Stomach (tissue), 4 donors: Measurements from ENCODE around the gene PRMT7.

Source experiments
- CTCF ChIP-seq, 7 experiments: fragments of 450-650 bp in 4 of 7; fragments of 200-600 bp in 3 of 7; sonication (generic) in 3 of 7; IDR thresholded peaks; one replicate each; pipeline ENCODE4 v1.5.1; 2016 to 2019; ENCODE audit warnings: antibody characterized with exemption in 7 of 7, control low read depth in 2 of 7, mild to moderate bottlenecking in 1 of 7
- POLR2A ChIP-seq, 4 donors: fragments of 450-650 bp; IDR thresholded peaks; one replicate each; pipeline ENCODE4 v1.6.1; 2016; ENCODE audit warnings: antibody characterized with exemption in 4 of 4, control low read depth in 2 of 4, mild to moderate bottlenecking in 1 of 4, moderate library complexity in 1 of 4
- POLR2AphosphoS5 ChIP-seq, 3 donors: sonication (generic); formaldehyde crosslinking; IDR thresholded peaks; one replicate each; pipeline ENCODE4 v1.6.1; 2016; ENCODE audit warnings: antibody characterized with exemption in 3 of 3

DNA sequence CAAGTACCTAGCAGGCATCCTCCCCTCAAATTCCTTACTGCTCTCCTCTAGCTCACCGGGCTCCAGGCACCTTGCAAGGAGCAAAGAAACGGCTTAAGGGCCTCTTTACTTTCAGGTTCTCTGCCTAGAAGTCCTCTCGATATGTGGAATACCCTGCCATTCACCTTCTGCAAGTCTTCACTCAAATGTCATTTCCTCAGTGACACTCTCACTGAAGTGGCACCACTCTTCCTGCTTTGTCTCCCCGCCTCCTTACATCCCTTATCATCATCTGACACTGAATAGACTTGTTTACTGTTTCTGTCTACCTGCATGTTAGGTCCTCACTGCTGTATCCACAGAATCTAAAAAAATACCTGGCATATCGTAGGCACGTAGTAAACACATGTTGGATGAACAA lies 1.0 kb upstream of the PRMT7 start:
- no peak for TF ChIP-seq CTCF (IDR thresholded peaks at IDR 0.05)
- no peak for TF ChIP-seq POLR2AphosphoS5 (IDR thresholded peaks at IDR 0.05)
- no peak for TF ChIP-seq POLR2A (IDR thresholded peaks at IDR 0.05)
